ENCODE data around the gene PPP1R13B.
"Not testable (repeated sequence)": the region's sequence is repeated elsewhere in the genome, so short reads cannot be mapped to it uniquely, and the experiment has no call there.

Gene PPP1R13B

DNA sequence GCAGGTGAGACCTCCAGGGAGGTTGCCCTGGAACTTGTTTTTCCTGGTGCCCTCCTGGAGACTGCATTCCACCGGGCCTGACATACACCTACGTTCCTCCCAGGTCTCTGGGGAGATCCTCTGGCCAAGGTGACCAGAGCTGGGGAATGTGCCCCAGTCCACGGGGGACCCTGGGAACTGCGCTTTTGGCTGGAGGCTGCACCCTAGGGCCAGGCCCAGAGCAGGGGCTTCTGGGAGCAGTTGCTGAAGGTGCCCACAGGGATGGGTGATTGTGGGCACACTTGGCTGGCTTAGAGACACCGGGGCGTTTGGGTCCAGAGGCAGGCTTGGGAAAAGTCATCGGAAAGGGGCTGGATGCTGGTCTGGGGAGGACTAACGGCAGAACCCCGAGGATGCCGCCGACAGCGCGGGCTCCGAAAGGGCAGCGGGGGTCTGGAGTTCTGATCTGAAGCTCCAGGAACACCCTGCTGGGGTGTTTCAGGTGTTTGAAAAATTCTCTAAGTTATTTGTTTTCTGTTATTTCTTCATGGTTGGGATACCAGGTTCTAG lies 44.4 kb upstream of the PPP1R13B start:
- DNase-seq (ENCODE audit: extremely low read depth, low read depth) = no peak
- no peak for TF ChIP-seq CTCF (IDR thresholded peaks at IDR 0.05; ENCODE audit: low read depth, low read length, missing control alignments)

DNA sequence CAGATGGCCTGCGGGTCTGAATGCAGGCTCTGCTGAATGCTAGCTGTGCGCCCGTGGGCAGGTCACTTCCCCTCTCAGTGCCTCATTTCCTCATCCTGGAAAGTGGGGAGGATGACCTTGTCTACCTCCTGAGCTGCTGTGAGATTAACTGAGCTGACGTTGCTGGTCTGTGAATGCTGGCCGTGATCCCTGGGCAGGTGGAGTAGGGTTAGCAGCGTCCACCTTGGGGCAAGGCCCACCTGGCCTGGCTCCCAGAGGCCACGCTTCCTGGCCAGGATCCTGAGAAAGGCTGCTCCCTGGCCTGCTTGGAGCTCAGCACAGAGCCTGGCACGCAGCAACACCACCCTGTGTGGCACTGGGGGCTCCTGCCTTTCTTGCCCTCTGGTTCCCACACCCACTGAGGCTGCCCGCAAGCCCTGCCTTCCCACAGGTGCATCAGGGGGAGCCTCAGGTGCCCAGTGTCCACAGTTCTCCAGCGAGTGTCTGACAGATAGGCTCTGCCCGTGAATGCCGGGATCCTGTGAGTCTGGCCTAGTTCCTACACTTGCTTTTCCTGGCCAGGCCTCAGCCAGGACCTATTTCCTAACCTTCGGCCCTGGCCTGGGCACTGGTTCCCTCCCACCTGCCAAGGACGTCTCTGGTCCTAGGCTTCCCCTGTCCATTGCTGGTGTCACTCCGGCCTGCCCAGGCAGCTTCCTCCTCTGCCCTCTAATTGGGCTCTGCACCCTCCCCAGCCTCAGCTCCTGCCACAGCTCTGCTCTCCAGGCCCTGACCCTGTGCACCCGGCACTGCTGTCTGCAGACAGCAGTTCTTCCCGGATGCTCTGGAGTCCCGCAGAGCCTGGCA lies 43.7 kb upstream of the PPP1R13B start:
- TF ChIP-seq CTCF (IDR thresholded peaks at IDR 0.05; ENCODE audit: low read depth, low read length, missing control alignments) = no peak
- no peak overlapping the region for H3K4me3 ChIP-seq (replicated peaks; ENCODE audit: low read depth, low read length)
- DNase-seq (ENCODE audit: extremely low read depth, low read depth) = no peak

More for the DNA sequence above, 44.4 kb upstream of the PPP1R13B start:
- H3K4me3 ChIP-seq (replicated peaks; ENCODE audit: low read depth, low read length) = no peak overlapping the region

GRCh38 chr14:103890052-103890371 lies 42.6 kb upstream of the PPP1R13B start:
- H3K4me3 ChIP-seq (replicated peaks; ENCODE audit: low read depth, low read length) = no peak overlapping the region
- no peak for TF ChIP-seq CTCF (IDR thresholded peaks at IDR 0.05; ENCODE audit: low read depth, low read length, missing control alignments)
- DNase-seq (ENCODE audit: extremely low read depth, low read depth) = no peak

DNA sequence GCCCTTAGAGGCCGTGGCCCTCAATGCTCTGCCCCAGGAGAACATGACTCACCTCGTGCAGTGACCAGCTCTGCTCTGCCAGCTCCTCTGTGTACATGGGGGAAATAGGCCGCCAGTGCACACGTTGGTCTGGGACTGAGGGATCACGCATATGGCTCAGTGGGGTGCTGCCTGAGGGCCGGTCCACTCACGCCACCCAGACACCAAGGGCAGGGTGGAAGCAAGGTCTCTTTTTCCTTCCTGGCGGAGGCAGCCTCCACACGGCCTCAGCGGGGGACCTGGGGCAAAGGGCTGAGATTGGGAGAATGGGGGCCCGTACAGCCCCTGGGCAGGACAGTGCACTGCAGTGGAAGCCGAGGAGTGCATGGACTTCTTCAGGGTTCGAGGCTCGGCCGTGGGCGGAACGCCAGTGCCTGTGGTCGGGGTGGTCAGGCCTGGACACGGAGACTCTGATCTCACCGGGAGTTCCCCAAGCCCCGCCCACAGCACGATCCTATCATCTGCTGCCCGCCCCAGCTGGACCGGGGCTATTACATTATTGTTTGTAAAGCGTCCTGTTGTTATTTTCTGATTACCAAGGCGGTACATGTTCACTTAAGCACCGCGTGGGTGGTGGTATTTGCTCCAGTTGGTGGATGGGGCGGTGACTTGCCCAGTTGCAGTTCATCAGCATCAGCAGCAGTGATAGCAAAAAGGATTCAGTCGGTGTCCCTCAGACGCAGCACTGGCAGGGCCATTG lies 42.1 kb upstream of the PPP1R13B start:
- H3K4me3 ChIP-seq (replicated peaks; ENCODE audit: low read depth, low read length) = no peak overlapping the region
- no peak for DNase-seq (ENCODE audit: extremely low read depth, low read depth)
- TF ChIP-seq CTCF (IDR thresholded peaks at IDR 0.05; ENCODE audit: low read depth, low read length, missing control alignments) = no peak

GRCh38 chr14:103889002-103889312 lies 41.6 kb upstream of the PPP1R13B start:
- DNase-seq (ENCODE audit: extremely low read depth, low read depth); H3K4me3 ChIP-seq (replicated peaks; ENCODE audit: low read depth, low read length): not testable (repeated sequence)

GRCh38 chr14:103887557-103888115 lies 40.3 kb upstream of the PPP1R13B start:
- no peak for TF ChIP-seq CTCF (IDR thresholded peaks at IDR 0.05; ENCODE audit: low read depth, low read length, missing control alignments)
- DNase-seq (ENCODE audit: extremely low read depth, low read depth) = no peak
- H3K4me3 ChIP-seq (replicated peaks; ENCODE audit: low read depth, low read length) = no peak overlapping the region

DNA sequence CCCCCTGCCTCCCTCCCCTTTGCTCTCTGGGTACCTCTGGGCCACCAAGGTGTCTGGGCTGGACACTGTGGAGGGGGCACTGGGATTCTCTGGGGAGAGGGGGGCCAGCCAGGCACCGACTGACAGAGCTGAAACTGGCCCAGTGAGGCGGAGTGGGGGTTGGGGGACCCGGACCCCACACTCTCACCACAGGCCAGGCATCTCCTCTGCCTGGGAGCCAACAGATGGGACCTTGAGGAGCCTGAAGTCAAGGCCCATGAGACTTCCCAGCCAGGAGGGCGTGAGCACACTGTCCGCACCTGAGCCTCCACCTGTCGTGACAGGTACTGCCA lies 39.8 kb upstream of the PPP1R13B start:
- H3K4me3 ChIP-seq (replicated peaks; ENCODE audit: low read depth, low read length) = no peak overlapping the region
- DNase-seq (ENCODE audit: extremely low read depth, low read depth) = no peak
- no peak for TF ChIP-seq CTCF (IDR thresholded peaks at IDR 0.05; ENCODE audit: low read depth, low read length, missing control alignments)

All from HFF-Myc (cell line).